Keratinocyte (primary cell): Measurements from ENCODE around the gene UNC13A. TPM values are rescaled to one million over a fixed set of nuclear protein-coding genes. Genes with fewer than 3 reads are reported as not detected.

Experiments
- DNase-seq: peaks from one replicate; pipeline ENCODE4 v3.0.0-alpha.2; 2011; ENCODE audit warnings: low read depth, missing footprints, low spot score
- FAIRE-seq: peaks from 2 replicates; lab custom pipeline; 2011; peaks lifted over from hg19 to GRCh38; lab: Jason Lieb, UNC
- H2AFZ ChIP-seq: 2 replicates; pipeline ENCODE4 v1.6.0; 2012; ENCODE audit warnings: low read length, control low read depth, inconsistent platforms; ENCODE audit not compliant: control insufficient read depth
- H3K27ac ChIP-seq: 2 replicates; pipeline ENCODE4 v1.5.1; 2011; ENCODE audit warnings: low read length; ENCODE audit not compliant: control insufficient read depth, insufficient read depth
- H3K27me3 ChIP-seq: 3 replicates; pipeline ENCODE4 v1.6.0; 2011; ENCODE audit warnings: low read length; ENCODE audit not compliant: control insufficient read depth, insufficient read depth; ENCODE audit errors: extremely low read depth
- H3K36me3 ChIP-seq, 2 experiments: 2 replicates in 1 of 2; 3 replicates in 1 of 2; pipeline ENCODE4 v1.5.1; 2011; ENCODE audit warnings: low read length in 2 of 2, mild to moderate bottlenecking in 1 of 2; ENCODE audit not compliant: control insufficient read depth in 2 of 2, insufficient read depth in 2 of 2; ENCODE audit errors: extremely low read depth in 1 of 2
- H3K4me1 ChIP-seq: 3 replicates; pipeline ENCODE4 v1.5.1; 2011; ENCODE audit warnings: low read length; ENCODE audit not compliant: control insufficient read depth, insufficient read depth; ENCODE audit errors: extremely low read depth
- H3K4me2 ChIP-seq: 3 replicates; pipeline ENCODE4 v1.6.0; 2011; ENCODE audit warnings: low read depth, low read length; ENCODE audit not compliant: control insufficient read depth, insufficient read depth; ENCODE audit errors: extremely low read depth
- H3K4me3 ChIP-seq, 3 experiments: fragments of 200-600 bp in 1 of 3; sonication (generic) in 1 of 3; 2 replicates in 2 of 3; 3 replicates in 1 of 3; pipeline ENCODE4 v1.5.1; 2011 to 2016; ENCODE audit warnings: low read length in 3 of 3, mild to moderate bottlenecking in 3 of 3, control low read depth in 2 of 3, inconsistent platforms in 1 of 3, low read depth in 1 of 3, mixed read lengths in 1 of 3, mixed run types in 1 of 3, moderate library complexity in 1 of 3; ENCODE audit not compliant: control insufficient read depth in 2 of 3, insufficient read depth in 2 of 3; ENCODE audit errors: extremely low read depth in 1 of 3
- H3K79me2 ChIP-seq: 2 replicates; pipeline ENCODE4 v1.6.0; 2012; ENCODE audit warnings: low read length; ENCODE audit not compliant: control insufficient read depth, insufficient read depth
- H3K9ac ChIP-seq: 3 replicates; pipeline ENCODE4 v1.6.0; 2011; ENCODE audit warnings: low read length; ENCODE audit not compliant: control insufficient read depth, insufficient read depth; ENCODE audit errors: extremely low read depth
- H3K9me1 ChIP-seq: 3 replicates; pipeline ENCODE4 v1.6.0; 2011; ENCODE audit warnings: low read length; ENCODE audit not compliant: control insufficient read depth, insufficient read depth; ENCODE audit errors: extremely low read depth
- H3K9me3 ChIP-seq: 2 replicates; pipeline ENCODE4 v1.5.1; 2012; ENCODE audit warnings: low read depth, low read length; ENCODE audit not compliant: control insufficient read depth
- H4K20me1 ChIP-seq: 3 replicates; pipeline ENCODE4 v1.6.0; 2011; ENCODE audit warnings: low read length; ENCODE audit not compliant: control insufficient read depth, insufficient read depth; ENCODE audit errors: extremely low read depth
- EZH2 ChIP-seq: IDR thresholded peaks from one replicate; pipeline ENCODE4 v1.6.1; 2012; ENCODE audit warnings: inconsistent platforms, mild to moderate bottlenecking, low read length, moderate library complexity
- dilution Hi-C: fragments of 300-500 bp; cut with MboI; formaldehyde crosslinking; loops from one replicate; pipeline ENCODE4 v1.7.0; 2020; ENCODE audit warnings: low sequenced_read_pairs; ENCODE audit not compliant: extremely low pct_ligation_motif_present
- polyA plus RNA-seq, 5 experiments: library from polyadenylated mRNA; depleted of rRNA in 3 of 5; stranded (reverse) in 3 of 5; stranded (forward) in 1 of 5; unstranded in 1 of 5; fragments of >200 nt; gene quantifications; 1 replicate in 1 of 5; 2 replicates in 3 of 5; 3 replicates in 1 of 5; pipeline versions ENCODE4 v1.2.1 to v1.2.3, GENCODE V29; 2011 to 2012; ENCODE audit warnings: missing spikeins in 2 of 5, low read depth in 1 of 5, low replicate concordance in 1 of 5
- TF ChIP-seq, protein P1 (sequence below), 3 experiments: IDR thresholded peaks in 1 of 3; conservative IDR thresholded peaks in 1 of 3; optimal IDR thresholded peaks in 1 of 3; 2 replicates in 2 of 3; 3 replicates in 1 of 3; pipeline versions ENCODE3 to v1.5.1; 2011; ENCODE audit warnings: low read length in 3 of 3, mild to moderate bottlenecking in 3 of 3, moderate library complexity in 2 of 3, control low read depth in 1 of 3, inconsistent platforms in 1 of 3; ENCODE audit not compliant: insufficient read depth in 2 of 3; ENCODE audit errors: extremely low read depth in 1 of 3

UNC13A gene
- polyA plus RNA-seq, 1 donor (not counting 4 experiments of a cell fraction or from before 2014, with no cell fraction given) = under 0.01 TPM

GRCh38 chr19:17582613-17583012 is 105.5 kb downstream of the UNC13A start:
- TF ChIP-seq EZH2 = no peak
- TF ChIP-seq, protein P1, sequence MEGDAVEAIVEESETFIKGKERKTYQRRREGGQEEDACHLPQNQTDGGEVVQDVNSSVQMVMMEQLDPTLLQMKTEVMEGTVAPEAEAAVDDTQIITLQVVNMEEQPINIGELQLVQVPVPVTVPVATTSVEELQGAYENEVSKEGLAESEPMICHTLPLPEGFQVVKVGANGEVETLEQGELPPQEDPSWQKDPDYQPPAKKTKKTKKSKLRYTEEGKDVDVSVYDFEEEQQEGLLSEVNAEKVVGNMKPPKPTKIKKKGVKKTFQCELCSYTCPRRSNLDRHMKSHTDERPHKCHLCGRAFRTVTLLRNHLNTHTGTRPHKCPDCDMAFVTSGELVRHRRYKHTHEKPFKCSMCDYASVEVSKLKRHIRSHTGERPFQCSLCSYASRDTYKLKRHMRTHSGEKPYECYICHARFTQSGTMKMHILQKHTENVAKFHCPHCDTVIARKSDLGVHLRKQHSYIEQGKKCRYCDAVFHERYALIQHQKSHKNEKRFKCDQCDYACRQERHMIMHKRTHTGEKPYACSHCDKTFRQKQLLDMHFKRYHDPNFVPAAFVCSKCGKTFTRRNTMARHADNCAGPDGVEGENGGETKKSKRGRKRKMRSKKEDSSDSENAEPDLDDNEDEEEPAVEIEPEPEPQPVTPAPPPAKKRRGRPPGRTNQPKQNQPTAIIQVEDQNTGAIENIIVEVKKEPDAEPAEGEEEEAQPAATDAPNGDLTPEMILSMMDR (optimal IDR thresholded peaks at IDR 0.05 in 1 of 3, IDR thresholded peaks at IDR 0.05 in 1 of 3, conservative IDR thresholded peaks at IDR 0.05 in 1 of 3; ENCODE audit: extremely low read depth in 1 of 3, insufficient read depth in 2 of 3, low read length in 3 of 3) = no peak
- no peak for FAIRE-seq
- Histone ChIP-seq H3K4me3 (no peak overlapping the region), H3K36me3 (peaks cover 20 to 24% of the 10 kb centered on the region in 2 experiments), H3K9me1 (no peaks in the 10 kb centered on the region), H3K9ac (no peak overlapping the region), H3K9me3 (no peaks in the 10 kb centered on the region), H3K27ac (no peak overlapping the region), H3K4me2 (no peak overlapping the region), H4K20me1 (no peaks in the 10 kb centered on the region), H3K79me2 (no peaks in the 10 kb centered on the region), H3K27me3 (no peaks in the 10 kb centered on the region), H3K4me1 (peaks cover 14% of the 10 kb centered on the region), H2AFZ (no peak overlapping the region)
- dilution Hi-C loops = no loop called here
- DNase-seq = no peak

GRCh38 chr19:17581211-17581874 is 106.8 kb downstream of the UNC13A start:
- Histone ChIP-seq H3K9ac (no peak overlapping the region), H3K9me1 (no peaks in the 10 kb centered on the region), H2AFZ (no peak overlapping the region), H3K9me3 (no peaks in the 10 kb centered on the region), H3K27ac (no peak overlapping the region), H4K20me1 (no peaks in the 10 kb centered on the region), H3K4me1 (peaks cover 14% of the 10 kb centered on the region), H3K79me2 (no peaks in the 10 kb centered on the region), H3K4me2 (no peak overlapping the region), H3K36me3 (peaks cover 23 to 26% of the 10 kb centered on the region in 2 experiments), H3K4me3 (no peak overlapping the region), H3K27me3 (no peaks in the 10 kb centered on the region)
- TF ChIP-seq, protein P1 (optimal IDR thresholded peaks at IDR 0.05 in 1 of 3, IDR thresholded peaks at IDR 0.05 in 1 of 3, conservative IDR thresholded peaks at IDR 0.05 in 1 of 3; ENCODE audit: extremely low read depth in 1 of 3, insufficient read depth in 2 of 3, low read length in 3 of 3) = no peak
- no peak for TF ChIP-seq EZH2
- FAIRE-seq = no peak
- DNase-seq = no peak
- dilution Hi-C loops = no loop called here
